Measurements from ENCODE around the gene GRIN1. TPM values are rescaled to one million over a fixed set of nuclear protein-coding genes. Genes with fewer than 3 reads are reported as not detected.

The GRIN1 gene
- total RNA-seq, 6 experiments from 2014 or later: not detected

DNA sequence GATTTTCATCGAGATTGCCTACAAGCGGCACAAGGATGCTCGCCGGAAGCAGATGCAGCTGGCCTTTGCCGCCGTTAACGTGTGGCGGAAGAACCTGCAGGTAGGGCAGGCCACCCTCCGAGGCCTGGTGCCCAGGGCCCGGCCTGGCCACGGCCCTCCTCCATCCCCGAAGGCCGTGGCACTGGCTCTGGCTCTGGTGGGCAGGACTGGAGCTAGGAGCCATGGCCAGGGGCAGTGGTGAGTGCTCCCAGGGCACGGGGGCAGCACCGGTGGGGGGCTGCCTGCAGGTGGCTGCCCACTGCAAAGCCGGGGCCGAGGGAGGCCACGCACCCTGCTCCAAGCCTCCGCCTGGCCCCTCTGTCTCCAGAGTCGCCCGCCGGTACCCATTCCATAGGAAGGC, 24.9 kb downstream of the GRIN1 start:
- H3K9me3 ChIP-seq: no peaks in the 10 kb centered on the region
- H3K4me1 ChIP-seq: peaks cover 0 to 18% (median 0%) of the 10 kb centered on the region in 4 donors
- DNase-seq (no peak), ATAC-seq (no peak)
- TF ChIP-seq CTCF (IDR thresholded peaks at IDR 0.05) (no peak), POLR2A (IDR thresholded peaks at IDR 0.05) (no peak)
- intact Hi-C loops (cut with DNase I): loop anchor here in 1 of 2 donors (10.0 kb wide), 1 partner anchor 611 kb away; no protein-coding TSS in a partner anchor
- H3K27ac ChIP-seq: no peak overlapping the region
- no peaks in the 10 kb centered on the region for H3K36me3 ChIP-seq
- peaks cover 6 to 57% of the 10 kb centered on the region in 2 donors for H3K27me3 ChIP-seq
- H3K4me3 ChIP-seq: no peak overlapping the region
- no CpG with 5 or more reads among the region's 22 CpGs for WGBS (ENCODE audit: insufficient coverage, low coverage, low lambda C conversion rate, missing lambda C conversion rate)

- intact Hi-C loops (cut with DNase I): loop anchor here in 1 of 2 donors (10.0 kb wide), 1 partner anchor 610 kb away; no protein-coding TSS in a partner anchor
- no peak overlapping the region for H3K4me3 ChIP-seq
- no peak for ATAC-seq
- no peaks in the 10 kb centered on the region for H3K9me3 ChIP-seq
- TF ChIP-seq CTCF (IDR thresholded peaks at IDR 0.05): no peak
- no peak overlapping the region for H3K27ac ChIP-seq
- peaks cover 0 to 26% (median 0%) of the 10 kb centered on the region in 4 donors for H3K4me1 ChIP-seq
- H3K36me3 ChIP-seq: no peaks in the 10 kb centered on the region
- 70% methylated on average over 4 of the region's 34 CpGs for WGBS (ENCODE audit: insufficient coverage, low coverage, low lambda C conversion rate, missing lambda C conversion rate)
- H3K27me3 ChIP-seq: peaks cover 6 to 63% of the 10 kb centered on the region in 2 donors
- no peak for DNase-seq
These were observed 25.7 kb downstream of the GRIN1 start for GRCh38 chr9:137164370-137165249.

DNA sequence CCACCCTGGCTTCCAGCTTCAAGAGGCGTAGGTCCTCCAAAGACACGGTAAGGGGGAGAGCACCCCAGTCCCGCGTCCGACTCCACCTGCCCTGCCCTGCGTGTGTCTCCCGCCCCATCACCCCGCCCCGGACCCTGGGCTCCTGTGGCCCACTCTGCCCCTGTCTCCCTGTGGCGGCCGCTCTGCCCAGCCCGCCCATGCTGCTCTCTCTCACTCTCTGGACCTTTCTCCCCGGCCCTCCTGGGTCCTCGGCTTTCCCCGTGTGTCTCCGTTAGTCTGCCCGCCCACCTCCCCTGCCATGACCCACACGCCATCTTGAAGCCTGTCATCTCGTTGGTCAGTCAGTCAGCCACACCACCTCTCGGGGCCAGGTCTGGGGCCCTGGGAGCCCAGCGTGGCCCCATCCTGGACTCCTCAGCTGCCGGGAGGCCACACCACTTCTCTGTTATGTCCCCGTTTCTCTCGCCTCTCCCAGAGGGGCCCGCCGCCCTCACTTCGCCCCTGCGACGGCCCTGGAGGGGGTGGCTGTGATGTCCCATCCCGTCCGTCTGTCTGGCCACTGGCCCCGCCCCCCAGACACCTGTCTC, 26.4 kb downstream of the GRIN1 start:
- Histone ChIP-seq H3K36me3 (no peaks in the 10 kb centered on the region), H3K4me3 (no peak overlapping the region), H3K27me3 (peaks cover 6 to 70% of the 10 kb centered on the region in 2 donors), H3K27ac (no peak overlapping the region), H3K4me1 (peaks cover 0 to 30% (median 0%) of the 10 kb centered on the region in 4 donors), H3K9me3 (no peaks in the 10 kb centered on the region)
- no peak for DNase-seq
- ATAC-seq: no peak
- TF ChIP-seq POLR2A (IDR thresholded peaks at IDR 0.05) (no peak), CTCF (IDR thresholded peaks at IDR 0.05) (no peak)
- intact Hi-C loops (cut with DNase I): loop anchor here in 1 of 2 donors (10.0 kb wide), 1 partner anchor 609 kb away; no protein-coding TSS in a partner anchor
- 71% methylated on average over 12 of the region's 32 CpGs for WGBS (ENCODE audit: insufficient coverage, low coverage, low lambda C conversion rate, missing lambda C conversion rate)

GRCh38 chr9:137166380-137167229, 27.7 kb downstream of the GRIN1 start:
- TF ChIP-seq POLR2A (IDR thresholded peaks at IDR 0.05) (no peak), CTCF (IDR thresholded peaks at IDR 0.05) (no peak)
- no CpG with 5 or more reads among the region's 22 CpGs for WGBS (ENCODE audit: insufficient coverage, low coverage, low lambda C conversion rate, missing lambda C conversion rate)
- no peaks in the 10 kb centered on the region for H3K36me3 ChIP-seq
- peaks cover 0 to 30% (median 0%) of the 10 kb centered on the region in 4 donors for H3K4me1 ChIP-seq
- no peak for DNase-seq
- no peak overlapping the region for H3K4me3 ChIP-seq
- no peak overlapping the region for H3K27ac ChIP-seq
- ATAC-seq: no peak
- H3K27me3 ChIP-seq: peaks cover 6 to 71% of the 10 kb centered on the region in 2 donors
- intact Hi-C loops (cut with DNase I): loop anchor here in 1 of 2 donors (10.0 kb wide), 1 partner anchor 608 kb away; no protein-coding TSS in a partner anchor
- H3K9me3 ChIP-seq: no peaks in the 10 kb centered on the region

All from right lobe of liver (tissue), 6 donors.